Measurements from ENCODE around the gene CNTN6.

Gene CNTN6

DNA sequence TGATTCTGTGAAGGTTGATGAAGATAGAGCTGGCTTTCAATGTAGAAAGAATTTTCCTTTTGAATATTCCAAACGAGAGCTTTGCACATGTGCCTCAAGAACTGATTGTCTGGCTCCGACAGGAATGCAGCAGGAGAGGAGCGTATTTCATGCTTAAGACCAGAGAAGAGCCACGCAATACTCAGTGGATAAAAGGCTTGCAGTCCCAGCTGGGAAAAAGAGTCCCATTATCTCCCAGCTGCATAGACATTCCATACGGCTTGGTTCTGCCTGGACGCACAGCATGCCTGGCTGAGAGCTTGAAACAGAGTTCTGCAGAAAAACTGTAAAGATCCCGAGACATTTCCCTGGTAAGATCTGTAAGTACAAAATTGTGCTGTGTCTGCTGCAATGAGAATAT lies at the start of gene CNTN6:
CNTN6 (plus strand) TSS at position 254 of the 400 bp plus-strand sequence. CDS start 54,985 bp downstream, outside the sequence.
- TF ChIP-seq, protein P1, sequence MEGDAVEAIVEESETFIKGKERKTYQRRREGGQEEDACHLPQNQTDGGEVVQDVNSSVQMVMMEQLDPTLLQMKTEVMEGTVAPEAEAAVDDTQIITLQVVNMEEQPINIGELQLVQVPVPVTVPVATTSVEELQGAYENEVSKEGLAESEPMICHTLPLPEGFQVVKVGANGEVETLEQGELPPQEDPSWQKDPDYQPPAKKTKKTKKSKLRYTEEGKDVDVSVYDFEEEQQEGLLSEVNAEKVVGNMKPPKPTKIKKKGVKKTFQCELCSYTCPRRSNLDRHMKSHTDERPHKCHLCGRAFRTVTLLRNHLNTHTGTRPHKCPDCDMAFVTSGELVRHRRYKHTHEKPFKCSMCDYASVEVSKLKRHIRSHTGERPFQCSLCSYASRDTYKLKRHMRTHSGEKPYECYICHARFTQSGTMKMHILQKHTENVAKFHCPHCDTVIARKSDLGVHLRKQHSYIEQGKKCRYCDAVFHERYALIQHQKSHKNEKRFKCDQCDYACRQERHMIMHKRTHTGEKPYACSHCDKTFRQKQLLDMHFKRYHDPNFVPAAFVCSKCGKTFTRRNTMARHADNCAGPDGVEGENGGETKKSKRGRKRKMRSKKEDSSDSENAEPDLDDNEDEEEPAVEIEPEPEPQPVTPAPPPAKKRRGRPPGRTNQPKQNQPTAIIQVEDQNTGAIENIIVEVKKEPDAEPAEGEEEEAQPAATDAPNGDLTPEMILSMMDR (IDR thresholded peaks at IDR 0.05; ENCODE audit: low read depth, low read length) = no peak
- H3K4me3 ChIP-seq (replicated peaks in 1 of 2; ENCODE audit: low read depth in 2 of 2, low read length in 2 of 2) = no peak within 1 kb of the TSS

DNA sequence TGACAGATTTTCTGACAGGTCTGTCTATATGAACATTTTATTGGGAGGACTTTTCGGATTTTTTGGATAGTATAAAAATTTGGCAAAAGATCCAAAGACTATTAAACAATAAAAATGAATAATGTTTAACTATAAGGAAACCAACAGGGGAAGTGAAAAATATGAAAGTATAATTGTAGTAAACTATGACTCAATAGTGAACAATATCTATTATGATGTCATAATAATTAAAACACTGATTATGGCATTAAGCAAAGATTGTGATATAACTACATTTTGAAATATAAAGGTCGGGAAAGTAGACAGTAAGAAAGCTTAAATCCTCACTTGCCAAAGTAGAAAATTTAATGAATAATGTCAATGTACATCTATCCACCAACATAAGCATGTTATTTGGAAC lies 44.3 kb upstream of the CNTN6 start:
- no peak for DNase-seq (ENCODE audit: low read depth in 2 of 2)
- H3K4me3 ChIP-seq (replicated peaks in 1 of 2; ENCODE audit: low read depth in 2 of 2, low read length in 2 of 2) = no peak overlapping the region
- TF ChIP-seq, protein P1 (IDR thresholded peaks at IDR 0.05; ENCODE audit: low read depth, low read length) = no peak

More for the DNA sequence above, at the start of gene CNTN6:
- no peak for DNase-seq (ENCODE audit: low read depth in 2 of 2)

DNA sequence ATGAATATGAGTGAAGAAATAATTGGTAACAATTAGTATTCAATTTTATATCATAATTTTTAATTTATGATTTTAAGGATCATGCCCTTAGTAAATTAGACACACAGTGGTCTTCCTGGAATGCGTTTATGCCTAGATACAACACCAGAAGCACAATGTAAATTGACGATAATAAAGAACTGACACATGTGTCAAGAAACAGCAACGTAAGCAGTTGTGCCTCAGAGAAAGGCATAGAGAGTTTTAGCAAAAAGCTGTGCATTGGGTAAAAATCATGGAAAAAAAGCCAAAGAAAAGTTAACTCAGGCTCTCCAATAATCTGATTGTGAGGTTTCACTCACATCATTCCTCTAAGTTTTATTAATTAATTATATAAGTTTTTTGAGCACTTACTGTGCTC lies 37.0 kb upstream of the CNTN6 start:
- DNase-seq (ENCODE audit: low read depth in 2 of 2) = no peak
- TF ChIP-seq, protein P1 (IDR thresholded peaks at IDR 0.05; ENCODE audit: low read depth, low read length) = no peak
- no peak overlapping the region for H3K4me3 ChIP-seq (replicated peaks in 1 of 2; ENCODE audit: low read depth in 2 of 2, low read length in 2 of 2)

DNA sequence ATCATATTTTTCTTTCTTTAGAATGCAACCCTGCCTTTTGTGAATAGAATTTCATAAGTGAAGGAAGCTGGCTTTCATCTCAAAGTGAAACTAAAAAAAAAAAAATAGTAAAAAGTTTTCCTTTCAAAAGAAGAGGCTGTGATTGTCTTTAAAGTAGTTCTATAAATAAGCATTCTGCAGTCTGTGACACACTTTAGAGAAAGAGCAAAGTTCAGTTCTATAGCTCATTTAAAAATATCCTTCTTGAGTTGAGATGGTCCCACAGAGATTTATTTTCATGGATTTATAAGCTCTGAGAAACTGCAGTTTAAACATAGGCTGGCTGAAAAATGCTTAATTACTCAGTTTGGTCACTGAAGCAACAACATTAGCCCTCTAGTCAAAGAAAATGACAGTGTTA lies 36.1 kb upstream of the CNTN6 start:
- TF ChIP-seq, protein P1 (IDR thresholded peaks at IDR 0.05; ENCODE audit: low read depth, low read length) = no peak
- H3K4me3 ChIP-seq (replicated peaks in 1 of 2; ENCODE audit: low read depth in 2 of 2, low read length in 2 of 2) = no peak overlapping the region
- no peak for DNase-seq (ENCODE audit: low read depth in 2 of 2)

DNA sequence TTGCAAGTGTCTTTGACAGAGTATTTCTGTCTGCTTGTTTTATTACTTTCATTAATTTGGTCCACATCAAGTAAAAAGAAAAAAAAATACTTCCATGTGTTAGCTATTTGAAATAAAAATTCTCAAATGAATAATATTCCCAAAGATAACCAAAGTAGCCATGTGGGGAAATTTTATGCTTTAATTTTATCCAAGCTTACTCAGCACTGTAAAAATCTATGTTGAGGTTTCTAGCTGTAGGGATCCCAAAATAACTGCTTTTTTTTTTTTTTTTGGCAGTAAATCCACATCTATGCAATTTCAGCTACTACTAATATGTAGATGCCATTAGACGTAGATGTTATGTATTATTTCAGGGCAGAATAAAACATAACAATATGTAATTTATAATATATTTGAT lies 35.4 kb upstream of the CNTN6 start:
- no peak overlapping the region for H3K4me3 ChIP-seq (replicated peaks in 1 of 2; ENCODE audit: low read depth in 2 of 2, low read length in 2 of 2)
- TF ChIP-seq, protein P1 (IDR thresholded peaks at IDR 0.05; ENCODE audit: low read depth, low read length) = no peak
- no peak for DNase-seq (ENCODE audit: low read depth in 2 of 2)

DNA sequence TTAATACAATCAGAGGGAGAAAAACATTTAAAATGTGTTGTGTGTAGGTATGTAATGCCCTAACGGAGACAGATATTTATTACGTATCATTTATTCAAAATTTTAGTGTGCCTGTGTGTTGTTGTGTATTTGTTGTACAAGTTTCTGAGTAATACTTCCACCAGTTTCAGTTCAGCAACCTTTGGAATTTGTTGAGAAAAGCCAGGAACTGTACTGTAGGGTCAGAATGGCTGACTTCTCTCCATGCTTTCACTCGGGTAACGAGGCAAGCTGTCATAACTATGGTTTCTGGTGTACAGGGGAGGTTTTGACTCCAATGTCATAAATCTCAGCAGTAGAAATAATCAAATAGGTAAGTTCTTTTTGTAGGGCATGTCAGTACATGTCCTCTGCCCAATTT lies 23.8 kb upstream of the CNTN6 start:
- TF ChIP-seq, protein P1 (IDR thresholded peaks at IDR 0.05; ENCODE audit: low read depth, low read length) = no peak
- H3K4me3 ChIP-seq (replicated peaks in 1 of 2; ENCODE audit: low read depth in 2 of 2, low read length in 2 of 2) = no peak overlapping the region
- DNase-seq (ENCODE audit: low read depth in 2 of 2) = no peak

DNA sequence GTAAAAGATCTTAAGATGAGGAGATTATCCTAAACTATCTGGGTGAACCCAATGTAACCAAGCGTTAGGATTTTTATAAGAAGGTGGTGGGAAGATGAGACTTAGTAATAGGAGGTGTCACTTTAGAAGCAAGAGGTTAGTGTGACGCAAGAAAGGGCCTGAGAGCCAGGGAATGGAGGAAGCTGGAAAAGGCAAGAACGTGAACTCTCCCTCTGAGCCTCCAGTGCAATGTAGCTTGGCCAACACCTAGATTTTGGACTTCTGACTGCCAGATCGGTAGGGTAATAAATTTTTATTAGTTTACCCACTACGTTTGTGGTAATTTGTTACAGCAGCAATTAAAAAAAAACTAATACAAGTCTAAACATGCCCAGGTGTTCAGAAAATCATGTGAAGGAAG lies 20.8 kb upstream of the CNTN6 start:
- TF ChIP-seq, protein P1 (IDR thresholded peaks at IDR 0.05; ENCODE audit: low read depth, low read length) = no peak
- H3K4me3 ChIP-seq (replicated peaks in 1 of 2; ENCODE audit: low read depth in 2 of 2, low read length in 2 of 2) = no peak overlapping the region
- no peak for DNase-seq (ENCODE audit: low read depth in 2 of 2)
